NCI-H345 (cell line): ENCODE data around the gene ZC3H11A.

Experiments
- DNase-seq: peaks from one replicate; lab custom pipeline; 2025; lab: John Stamatoyannopoulos, UW

Gene ZC3H11A

GRCh38 chr1:203842559-203842876 lies 47.1 kb downstream of the ZC3H11A start:
- DNase-seq, result no peak

GRCh38 chr1:203843435-203843834 lies 48.0 kb downstream of the ZC3H11A start:
- no peak for DNase-seq
